ENCODE measurements around the gene ABCC10.
A peak's percentile ranks its signal among the peaks of the same experiment; 100 is the strongest.
"Not testable (repeated sequence)": the region's sequence is repeated elsewhere in the genome, so short reads cannot be mapped to it uniquely, and the experiment has no call there.

Gene ABCC10

DNA sequence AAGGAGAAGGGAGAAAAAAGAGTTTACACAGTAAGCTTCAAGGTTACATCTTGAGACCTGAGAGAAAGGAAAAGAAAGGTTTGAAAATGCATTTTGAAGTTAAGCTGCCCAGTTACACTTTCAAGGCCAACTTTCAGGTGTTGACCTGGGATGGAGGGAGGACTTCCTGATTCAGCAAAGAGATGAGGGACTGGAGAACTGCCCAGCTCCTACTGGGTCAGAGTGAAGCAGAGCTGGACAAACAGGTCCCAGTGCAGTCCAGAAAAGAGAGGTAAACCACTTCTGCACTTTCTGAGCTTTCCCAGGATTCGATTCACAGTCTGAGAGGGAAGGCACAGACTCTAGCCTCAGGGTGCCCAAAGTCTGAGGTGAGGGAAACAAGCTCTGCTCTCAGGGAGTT, 44.1 kb downstream of the ABCC10 start:
- no peak for DNase-seq

DNA sequence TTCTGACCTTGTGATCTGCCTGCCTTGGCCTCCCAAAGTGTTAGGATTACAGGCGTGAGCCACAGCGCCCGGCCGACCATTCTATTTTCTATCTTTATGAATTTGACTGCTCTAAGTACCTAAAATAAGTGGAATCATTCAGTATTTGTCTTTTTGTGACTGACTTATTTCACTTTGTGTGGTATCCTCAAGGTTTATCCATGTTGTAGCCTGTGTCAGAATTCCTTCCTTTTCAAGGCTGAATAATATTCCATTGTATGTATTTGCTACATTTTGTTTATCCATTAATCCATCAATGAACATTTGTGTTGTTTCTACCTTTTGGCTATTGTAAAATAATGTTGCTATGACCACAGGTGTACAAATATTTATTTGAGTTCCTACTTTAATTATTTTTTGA, 45.2 kb downstream of the ABCC10 start:
- DNase-seq: no peak

DNA sequence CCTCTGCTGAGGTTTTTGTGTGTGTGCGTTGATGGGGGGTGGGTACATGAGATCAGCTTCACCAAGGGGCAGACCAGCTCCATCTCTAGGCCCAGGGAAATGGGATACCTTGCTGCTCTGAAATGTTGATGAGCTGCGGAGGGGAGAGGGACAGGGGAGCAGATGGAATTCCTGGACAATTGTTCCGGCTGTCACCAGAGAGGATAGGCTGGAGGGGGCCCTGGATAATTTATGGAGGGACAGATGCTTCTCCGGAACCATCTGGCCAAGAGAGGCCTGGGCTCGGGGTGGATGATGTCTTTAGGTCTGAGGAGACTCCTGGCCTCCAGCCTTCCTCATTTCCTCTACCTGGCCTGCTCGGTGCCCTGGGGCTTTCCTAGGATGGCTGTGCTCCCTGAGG, 48.2 kb downstream of the ABCC10 start:
- no peak for DNase-seq

DNA sequence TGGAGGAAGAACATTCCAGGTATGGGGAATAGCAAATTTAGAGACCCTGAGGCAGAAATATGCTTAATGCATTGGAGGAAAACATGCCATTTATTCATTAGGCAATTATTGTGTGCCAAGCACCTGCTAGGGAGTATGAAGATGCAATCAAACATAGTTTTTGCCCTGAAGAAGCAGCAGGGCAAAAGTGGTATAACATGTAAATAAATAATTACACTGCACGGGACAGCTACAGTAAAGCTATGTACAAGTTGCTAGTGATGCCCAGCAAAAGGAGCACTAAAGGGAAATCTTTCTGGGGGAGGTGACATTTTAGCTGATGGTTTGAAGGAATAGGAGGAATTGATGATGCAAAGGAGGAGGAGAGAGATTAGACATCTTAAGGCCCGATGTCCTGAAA, 49.4 kb downstream of the ABCC10 start:
- no peak for DNase-seq

DNA sequence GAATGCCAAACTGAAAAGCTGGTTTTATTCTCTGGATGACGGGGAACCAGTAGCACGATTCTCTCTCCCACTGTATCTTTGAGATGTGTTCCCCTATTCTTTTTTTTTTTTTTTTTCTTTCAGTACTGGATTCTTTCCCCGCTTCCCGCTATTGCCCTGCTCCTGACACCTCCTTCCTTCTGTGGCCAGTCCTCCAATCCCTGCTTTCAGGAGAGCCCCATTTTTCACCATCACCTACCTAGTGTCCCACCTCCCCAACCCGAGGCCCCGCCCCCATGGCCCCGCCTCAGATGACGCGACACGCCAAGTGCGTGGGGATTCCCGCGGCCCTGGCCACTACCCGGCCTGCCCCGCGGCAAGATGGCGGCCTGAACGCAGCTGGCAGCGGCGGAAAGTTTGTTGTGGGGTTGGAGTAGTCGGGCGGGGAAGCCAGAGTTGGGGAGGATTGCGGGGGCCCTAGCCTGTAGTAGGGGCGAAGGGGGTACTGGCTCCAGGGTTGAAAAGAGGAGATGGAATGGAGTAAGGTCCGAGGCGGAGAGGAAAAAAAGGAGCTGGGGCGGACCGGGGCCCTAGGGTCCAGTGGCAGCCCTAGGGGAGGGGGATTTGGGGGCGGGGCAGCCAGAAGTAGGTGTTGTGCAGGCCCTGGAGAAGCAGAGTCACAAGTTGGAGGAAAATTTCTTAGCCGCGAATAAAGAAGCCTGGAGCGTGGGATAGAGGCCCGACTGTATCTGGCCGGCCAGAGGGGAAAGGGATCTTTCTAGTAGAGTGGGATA, 50.1 kb downstream of the ABCC10 start, which contains the start of gene TJAP1:
Gene TJAP1 (plus strand): TSS at position 336 of the 773 bp plus-strand sequence. CDS start 21,432 bp downstream, outside the sequence.
- peak; percentile 92 for DNase-seq

DNA sequence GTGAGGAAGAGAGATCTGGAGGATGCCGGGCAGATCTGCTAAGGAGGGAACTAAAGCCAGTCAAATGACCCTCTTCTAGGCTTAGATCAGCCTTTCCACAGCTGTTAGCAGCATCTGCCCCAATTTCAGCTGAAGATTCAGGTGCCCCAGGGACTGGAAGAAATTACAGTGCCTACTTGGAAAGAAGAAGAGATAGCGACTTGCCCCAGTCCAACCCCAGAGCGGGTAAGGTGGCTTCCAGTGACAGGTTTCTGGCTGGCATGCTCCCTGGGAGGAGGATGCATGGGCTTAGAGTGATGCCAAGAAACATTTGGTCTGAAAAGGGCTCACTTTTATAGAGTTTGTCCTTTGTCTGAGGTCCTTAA, 50.6 kb downstream of the ABCC10 start:
- DNase-seq: no peak

DNA sequence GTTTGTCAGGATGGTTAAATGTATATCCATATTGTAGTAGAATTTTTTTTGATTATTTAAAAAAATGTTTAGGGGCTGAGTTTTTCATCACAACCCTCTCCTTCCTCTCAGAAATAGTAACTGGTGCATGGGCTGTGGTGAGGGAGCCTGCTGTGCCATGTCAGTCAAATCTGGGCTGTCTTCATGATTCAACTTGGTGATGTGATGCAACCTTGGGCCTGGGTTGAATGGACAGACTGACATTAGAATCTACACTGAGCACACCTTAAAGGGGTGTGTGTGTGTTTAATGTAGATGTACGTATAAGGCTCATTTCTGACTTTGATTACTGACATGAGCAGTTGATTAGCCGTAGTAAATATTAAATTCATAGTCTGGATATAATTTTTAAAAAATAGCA, 53.7 kb downstream of the ABCC10 start:
- DNase-seq: no peak

DNA sequence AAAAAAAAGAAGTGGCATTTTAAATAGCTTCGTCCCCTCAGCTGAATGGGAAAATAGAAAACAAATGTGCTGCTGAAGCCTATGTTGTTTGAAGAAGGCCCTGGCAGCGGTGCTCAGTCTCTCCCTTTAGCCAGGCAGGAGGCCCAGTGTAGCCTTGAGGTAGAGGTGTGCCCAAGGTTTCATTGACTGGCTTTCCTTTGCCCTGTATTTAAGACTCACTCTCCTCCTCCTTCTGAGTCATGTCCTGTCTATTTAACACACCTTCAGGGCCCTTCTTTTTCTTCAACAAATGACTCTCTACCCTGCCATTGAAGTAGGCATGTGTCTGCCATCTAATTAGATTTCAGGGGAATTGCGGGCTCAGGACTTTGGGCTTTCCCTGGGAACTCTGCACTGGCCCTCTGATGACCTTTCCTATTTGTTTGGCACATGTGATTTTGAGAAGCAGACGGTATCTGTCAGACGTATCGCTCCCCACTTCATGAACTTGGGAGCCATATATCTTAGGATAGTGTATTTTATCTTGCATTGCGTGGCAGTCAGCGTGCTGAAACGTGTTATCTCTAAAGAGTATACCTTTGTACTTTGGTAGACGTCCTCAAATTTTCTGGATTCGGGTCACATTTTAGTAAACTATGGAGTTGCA, 54.4 kb downstream of the ABCC10 start:
- DNase-seq: no peak

DNA sequence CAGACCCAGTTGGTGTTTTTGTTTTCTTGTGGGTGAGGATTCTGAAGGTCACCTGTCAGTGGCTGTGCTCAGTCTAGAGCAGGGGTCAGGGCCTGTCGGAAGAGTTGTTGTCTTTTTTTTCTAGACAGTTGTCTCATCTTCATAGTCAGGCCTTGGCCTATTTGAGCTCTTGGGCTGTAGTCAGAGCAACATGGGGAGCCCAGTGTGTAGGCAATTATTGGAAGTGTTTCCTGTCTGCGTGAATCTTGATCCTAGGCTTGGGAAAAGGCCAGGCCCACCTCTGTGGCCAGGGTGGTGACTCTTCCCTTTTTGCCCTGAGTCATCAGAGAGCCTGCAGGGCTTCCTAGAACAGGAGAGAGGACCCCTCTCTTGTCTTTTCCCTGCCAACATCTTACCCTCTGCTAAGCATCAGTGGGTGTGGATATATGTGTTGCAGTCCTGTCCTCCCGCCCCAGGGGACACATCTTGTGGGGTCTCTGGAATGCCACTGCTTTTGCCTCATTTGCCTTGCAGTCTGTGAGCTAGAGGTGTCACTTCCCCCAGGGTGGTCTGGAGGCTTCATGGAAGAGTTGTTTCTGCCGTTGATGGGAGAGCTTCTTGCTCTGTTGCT, 61.4 kb downstream of the ABCC10 start:
- no peak for DNase-seq

DNA sequence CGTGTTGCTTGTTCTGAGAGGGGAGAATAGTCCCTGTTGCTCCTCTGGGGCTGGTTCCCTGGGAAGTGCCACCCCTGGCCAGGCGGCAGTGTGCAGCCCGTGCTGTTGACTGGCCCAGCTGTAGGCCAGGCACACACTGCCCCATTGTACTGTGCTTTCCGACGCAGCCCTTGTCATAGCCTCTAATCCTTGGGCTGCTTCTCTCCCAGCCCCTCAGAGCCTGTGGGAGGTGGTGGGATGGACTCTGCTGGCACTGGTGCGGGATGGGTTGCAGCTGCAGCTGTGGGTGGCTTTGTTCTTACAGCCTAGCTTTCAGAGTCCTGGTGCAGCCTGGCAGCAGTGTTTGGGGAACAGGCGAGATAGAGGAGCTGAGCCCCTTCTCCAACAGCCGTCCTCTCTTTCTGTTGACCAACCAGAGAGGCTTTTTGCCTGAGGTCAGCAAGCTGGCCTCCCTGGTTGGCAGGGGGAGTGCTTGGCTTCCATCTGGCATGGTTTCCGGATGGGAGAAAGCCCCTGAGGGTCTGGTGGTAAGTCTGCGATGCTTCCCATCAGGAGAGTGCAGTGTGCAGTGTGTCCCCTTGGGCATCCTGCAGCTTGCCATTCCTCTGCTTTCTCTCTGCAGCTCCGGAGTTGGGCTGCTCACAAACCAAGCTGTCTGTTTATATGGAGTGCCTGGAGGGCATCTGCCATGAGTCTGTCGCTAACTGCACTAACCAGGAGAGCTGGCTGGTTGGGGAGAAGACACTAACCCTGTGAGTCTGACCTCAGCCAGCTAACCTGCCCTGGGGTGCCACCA, 62.1 kb downstream of the ABCC10 start:
- no peak for DNase-seq

DNA sequence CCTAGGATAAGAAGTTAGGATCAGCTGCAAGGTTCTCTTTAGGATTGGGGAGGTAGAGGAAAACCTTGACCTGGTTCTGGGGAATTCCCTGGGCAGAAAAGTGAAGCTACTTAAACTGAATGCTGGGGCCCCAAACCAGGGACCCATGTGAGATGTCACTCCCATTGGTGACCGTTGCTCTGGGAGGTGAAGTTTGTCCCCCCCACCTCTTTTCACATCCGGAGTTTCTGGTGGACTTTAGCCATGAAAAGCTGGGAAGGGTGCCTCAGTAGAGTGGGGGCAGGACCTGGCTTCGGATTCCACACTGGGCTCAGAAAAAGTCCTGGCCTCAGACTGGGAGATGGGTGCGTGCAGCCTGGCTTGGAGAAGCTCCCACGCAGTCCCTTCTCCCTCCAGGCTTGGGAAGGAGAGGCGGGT, 63.2 kb downstream of the ABCC10 start:
- DNase-seq: no peak

DNA sequence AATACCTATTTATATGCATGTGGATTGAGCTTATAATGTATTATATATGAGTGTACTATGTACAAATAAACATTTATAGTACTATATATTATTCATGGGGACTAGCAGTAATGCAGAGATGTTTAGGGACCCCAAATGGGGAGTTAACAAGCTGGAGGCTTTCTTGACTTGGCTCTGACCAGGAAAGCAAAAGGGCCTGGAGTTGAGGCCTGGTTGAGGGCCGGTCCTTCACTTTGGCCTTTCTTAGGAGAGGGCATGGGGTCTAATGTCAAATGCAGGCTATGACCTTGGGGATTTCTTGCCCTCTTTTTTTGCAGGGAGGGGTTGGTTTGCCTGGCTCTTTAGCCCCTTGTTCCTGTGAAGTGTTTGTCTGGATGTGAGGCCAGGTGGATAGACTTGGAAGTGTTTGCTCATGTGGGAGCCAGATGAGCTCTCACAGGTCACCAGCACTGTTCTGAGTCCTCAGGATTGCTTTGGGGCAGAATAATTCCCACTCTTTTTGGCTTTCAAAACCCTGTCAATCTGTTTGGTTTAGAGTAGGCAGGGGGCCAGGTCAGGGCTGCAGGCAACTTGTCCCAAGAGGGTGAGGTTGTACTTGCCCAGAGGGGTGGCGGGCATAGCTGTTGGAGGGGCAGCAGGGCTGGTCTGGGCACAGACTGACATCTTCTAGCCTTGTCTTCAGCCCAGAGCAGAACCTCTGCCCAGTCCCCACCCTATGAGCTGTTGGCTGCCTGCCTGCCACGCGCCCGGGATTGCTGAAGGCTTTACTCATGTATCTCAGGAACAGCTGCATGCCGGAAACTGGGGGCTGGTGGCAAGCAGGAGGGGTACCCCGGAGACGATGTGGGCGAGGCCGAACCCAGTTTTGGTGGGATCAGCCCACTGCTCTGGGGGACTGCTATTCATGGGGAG, 64.7 kb downstream of the ABCC10 start:
- DNase-seq: no peak

DNA sequence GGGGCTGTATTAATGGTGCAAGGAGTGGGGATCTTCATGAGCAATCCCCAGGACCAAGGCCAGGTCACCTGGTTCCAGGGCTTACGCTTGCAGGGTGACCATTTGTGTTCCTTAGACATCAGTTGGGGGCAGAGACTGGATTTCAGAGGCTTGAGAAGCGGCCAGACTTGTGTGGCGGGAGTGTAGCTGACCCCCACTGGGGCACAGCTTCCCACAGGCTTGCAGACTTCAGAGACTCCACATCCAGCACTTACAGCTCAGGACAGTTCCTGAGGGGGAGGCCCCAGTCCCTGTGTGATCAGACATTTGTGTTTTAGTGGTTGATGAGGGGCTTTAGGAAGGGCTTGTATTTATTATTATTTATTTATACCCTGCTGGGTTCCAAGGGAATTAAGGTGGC, 65.3 kb downstream of the ABCC10 start:
- no peak for DNase-seq

DNA sequence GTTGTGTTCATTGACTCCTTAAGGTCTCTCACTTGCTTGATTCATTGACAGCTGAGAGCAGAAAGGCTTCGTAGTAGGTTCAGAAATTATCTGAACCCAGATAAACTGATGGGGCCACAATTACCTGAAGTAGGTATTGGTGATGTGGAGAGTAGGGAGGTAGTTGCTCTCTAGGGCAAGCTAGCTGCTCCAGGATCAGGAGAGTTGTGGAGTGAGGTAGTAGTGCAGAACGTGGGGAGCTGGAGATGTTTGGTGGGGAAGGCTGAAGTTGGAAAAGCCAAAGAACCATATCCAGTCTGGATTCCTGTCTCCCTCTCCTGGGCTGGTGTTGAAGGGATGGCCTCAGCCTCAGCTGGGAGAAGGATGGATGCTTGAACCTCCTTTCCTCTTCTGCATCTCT, 65.9 kb downstream of the ABCC10 start:
- DNase-seq: no peak

DNA sequence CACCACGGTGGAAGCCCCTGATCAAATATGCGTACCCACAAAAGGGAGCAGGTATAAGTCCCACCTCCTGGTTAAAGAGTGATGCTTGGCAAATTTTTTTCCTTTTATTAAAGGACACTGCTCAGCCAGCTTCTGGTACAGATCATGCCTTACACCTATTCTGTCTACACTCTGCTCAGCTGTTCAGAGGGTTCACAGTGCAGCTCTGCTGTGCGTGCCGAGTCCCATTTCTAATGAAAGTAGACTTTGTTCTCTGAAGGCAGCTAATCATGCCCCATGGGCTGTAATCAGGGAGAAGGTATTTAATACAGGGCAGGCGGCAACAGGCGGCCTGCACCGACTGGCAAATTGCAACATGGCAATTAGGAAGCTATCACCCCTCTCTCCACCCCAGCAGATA, 66.5 kb downstream of the ABCC10 start:
- DNase-seq: no peak

DNA sequence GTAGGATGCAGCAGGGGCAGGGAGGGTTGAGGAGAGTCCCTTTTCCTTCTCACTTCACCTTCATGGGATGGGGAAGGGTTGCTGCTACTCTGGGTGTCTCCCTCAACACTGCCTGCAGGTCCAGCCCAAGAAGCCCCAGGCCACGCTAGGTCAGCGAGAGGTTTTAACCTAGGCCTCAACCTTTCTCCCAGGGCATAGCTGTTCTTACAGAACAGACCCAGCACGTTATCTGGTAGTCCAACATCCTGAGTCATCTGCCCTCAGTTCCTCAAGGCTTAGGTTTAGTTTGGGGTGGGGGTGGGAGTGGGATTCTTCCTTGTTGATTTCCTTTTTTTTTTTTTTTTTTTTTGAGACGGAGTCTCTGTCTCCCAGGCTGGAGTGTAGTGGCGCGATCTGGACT, 67.0 kb downstream of the ABCC10 start:
- no peak for DNase-seq

DNA sequence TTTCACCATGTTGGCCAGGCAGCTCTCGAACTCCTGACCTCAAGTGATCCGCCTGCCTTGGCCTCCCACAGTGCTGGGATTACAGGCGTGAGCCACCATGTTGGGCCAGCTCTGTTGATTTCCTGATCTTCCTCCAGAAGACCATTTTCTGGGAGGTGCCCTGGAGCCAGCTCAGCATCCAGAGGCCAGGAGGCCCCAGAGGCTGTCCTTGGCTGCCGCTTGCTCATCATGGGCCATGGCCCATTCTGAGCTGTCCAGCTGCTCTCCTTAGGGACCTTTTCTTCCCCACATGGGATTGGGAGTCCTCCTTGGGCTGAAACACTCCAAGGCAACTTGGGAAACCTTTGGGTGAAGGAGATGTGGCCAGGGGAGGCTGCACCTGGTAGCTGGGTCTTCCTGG, 67.4 kb downstream of the ABCC10 start:
- DNase-seq: no peak

DNA sequence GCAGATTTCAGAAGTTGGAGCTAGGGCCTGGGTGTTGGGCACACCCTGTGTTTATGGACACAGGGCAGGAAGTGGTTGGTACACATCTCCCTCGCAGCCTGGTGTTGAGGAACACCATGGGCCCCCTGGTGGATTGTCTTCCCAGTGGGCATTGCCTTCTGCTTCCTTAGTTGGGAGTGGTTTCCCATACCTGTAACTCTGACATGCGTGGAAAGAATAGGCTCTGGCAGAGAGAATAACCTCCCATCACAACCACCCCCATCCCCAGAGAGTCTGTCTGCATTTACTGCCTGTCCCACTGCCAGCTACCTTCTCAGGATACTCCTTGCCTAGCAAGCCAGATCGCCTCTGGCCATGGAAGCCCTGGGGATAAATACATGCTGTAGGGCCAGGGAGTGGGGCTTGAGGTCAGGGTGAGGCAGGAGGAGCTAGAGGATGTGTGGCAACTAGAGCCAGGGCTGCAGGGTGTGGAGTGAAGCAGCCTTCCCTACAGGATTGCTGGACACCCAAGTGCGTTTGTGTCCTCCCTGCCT, 68.1 kb downstream of the ABCC10 start:
- DNase-seq: no peak

DNA sequence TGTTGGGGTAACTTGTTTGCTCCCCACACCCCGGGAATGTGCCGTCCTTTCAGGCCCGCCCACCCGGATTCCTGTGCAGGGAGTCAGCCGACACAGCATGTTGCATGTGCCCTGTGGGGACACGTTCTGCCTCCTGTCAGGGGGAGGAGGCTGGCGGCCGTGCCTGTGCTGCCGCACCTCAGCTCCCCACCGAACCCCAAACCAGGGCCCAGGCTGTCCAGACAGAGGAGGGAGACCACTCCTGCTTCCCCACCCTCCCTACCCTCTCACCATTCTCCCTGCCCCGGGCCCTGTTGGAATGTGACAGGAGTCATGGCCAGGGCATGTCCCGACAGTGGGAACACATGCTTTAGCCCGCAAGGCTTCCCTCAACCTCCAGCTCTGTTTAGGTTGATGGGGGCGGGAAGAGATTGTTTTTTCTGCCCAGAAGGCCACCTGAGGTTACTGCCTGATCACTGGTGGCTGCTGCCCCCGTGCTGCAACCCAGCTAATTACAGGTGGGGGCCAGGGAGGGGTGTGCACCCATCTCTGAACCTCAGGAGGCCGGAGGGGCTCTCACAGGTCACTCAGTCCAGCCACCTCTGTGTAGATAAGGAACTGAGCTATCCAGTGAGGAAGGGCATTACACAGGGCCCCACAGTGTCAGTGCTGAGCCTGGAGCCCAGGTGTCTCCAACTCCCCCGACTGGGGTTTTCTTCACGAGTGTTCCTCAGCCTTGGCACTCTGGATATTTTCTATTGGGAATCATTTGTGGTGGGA, 69.2 kb downstream of the ABCC10 start:
- no peak for DNase-seq

DNA sequence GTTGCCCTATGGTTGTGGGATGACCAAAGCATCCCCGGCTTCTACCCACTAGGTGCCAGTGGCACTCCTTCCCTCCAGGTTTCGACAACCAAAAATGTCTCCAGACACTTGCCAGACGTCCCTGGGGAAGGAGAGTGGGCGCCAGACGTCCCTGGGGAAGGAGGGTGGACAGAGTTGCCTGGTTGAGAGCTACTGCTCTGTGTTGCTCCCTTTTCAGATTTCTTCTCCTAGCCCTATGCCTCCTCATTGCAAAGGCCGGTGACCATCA, 69.7 kb downstream of the ABCC10 start:
- DNase-seq: no peak

DNA sequence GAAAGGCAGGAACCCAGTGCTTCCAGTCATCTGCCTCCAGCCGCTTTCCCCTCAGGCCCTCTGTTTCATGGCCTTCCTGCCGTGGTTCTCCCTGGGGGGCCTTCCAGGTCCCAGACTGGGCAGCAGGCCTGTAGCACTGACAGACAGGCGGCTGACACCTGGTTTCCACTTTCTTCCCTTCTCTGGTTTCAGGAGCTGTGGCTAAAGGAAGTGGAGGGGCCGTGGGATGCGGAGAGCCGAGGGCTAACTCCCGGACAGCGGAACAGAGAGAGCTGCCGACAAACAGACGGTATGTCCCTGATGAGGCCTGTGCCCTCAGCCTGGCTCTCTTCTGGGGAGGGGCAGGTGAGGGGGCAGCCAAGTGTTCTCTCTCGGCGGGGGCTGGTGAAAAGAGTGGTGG, 70.3 kb downstream of the ABCC10 start:
- no peak for DNase-seq

DNA sequence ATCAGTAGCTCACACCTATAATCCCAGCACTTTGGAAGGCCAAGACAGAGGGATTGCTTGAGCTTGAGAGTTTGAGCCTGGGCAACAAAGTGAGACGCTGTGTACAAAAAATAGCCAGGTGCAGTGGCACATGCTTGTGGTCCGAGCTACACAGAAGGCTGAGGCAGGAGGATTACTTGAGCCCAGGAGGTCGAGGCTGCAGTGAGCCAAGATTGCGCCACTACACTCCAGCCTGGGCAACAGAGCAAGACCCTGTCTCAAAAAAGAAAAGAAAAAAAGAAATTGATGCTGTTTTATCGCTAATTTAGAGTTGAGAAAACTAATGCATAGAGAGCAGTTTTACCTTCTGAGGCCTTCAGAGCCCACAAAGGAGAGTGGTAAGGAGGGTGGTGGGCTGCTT, 71.0 kb downstream of the ABCC10 start:
- not testable (repeated sequence) for DNase-seq

All from RPMI8226 (cell line).